Kidney glomerular epithelial cell (primary cell): Measurements from ENCODE around the gene TLR4.

Experiments
- DNase-seq: peaks from one replicate; lab custom pipeline; 2025; lab: John Stamatoyannopoulos, UW

The TLR4 gene

GRCh38 chr9:117704024-117704575 lies at the start of gene TLR4:
Gene TLR4 (plus strand): TSS chr9:117704403. CDS start chr9:117704473, 70 bp downstream.
- peak; percentile 85 for DNase-seq

DNA sequence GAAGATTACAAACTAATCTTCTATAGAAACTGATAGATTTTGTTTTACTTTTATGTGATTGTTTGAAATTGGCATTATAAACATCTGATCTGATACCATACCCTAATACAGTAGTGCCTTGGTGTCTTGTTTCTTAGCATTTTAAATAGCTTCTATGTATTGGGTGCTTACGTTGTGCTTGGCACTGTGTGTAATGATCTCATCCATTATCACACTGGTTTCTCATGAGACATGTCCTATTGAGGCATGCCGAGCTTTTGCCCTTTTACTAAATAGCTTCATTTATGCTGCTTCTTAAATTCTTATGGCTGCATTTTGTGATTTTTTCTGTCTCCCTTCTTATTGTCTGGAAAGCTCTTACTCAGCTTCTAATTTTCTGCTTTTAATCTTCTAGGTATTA lies 48.2 kb upstream of the TLR4 start:
- DNase-seq, result no peak

- DNase-seq, result no peak
Observed at GRCh38 chr9:117662651-117663050, 41.6 kb upstream of the TLR4 start.

- DNase-seq, result no peak
Observed at GRCh38 chr9:117664419-117664818, 39.8 kb upstream of the TLR4 start.

DNA sequence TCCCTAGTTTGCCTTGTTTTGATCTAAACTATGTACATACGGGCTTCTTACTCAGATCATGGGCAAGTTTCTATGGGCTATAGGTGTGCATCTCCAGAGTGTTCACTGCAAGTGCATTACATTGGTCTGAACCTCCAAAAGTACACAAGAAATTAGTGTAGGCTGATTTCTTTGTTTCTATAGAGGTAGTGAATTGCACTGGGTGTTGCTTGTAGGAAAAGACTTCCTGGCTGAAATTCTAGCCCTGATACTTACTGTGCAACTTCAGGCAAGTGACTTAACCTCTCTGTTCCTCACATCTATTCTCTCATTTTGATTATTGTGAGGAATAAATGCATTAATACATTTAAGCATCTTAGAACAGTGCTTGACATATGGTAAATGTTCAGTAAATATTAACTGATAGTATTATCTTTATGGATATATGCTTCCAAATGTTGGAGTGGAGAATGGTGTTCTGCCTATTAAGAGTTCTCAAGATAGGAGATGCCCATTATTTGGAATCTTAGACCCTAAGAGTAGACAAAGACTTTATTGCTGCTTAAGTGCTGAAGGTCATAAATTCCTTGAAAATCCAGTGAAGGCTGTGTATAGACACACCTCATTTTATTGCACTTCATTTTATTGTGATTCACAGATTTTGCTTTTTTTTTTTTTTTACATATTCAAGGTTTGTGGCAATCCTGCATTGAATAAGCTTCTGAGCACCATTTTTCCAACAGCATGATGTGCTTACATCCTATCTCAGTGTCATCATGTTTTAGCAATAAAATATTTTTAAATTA lies 38.4 kb upstream of the TLR4 start:
- no peak for DNase-seq

- DNase-seq, result no peak
Observed at GRCh38 chr9:117671468-117671867, 32.7 kb upstream of the TLR4 start.

DNA sequence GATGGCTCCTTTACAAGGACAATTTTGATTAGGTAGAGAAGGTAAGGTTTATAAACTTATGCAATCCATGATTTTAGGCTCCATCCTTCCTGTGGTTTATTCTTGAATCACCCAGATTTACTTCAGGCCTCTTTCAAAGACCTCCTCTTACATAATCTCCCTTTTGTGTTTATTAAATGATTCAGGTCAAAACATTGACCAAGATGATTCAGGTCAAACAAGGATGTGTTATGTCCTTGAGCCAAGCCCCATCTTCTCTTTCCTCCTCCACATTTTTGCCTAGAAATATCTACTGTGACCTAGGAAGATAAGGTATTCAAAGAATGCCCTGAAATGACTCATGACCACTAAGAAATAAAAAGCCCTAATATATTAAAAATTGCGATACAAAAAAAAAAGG lies 31.8 kb upstream of the TLR4 start:
- DNase-seq, result peak; percentile 74

DNA sequence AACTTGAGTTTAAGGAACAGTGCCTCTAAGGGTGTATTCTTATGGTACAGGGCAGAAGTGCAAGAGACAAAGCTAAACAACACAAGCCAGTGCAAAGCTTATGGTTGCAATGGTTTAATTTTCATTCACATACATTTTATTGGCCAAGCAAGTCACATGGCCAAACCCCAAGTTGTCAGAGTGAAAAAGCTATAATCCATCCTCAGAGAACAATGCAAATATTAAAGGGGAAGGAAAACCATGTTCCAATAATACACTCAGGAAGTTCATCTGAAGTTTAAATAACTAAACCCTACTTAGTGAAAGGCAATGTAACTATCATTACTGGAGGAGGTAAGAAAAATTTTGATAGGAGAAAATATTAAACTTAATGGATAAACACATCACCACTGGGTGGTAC lies 26.6 kb upstream of the TLR4 start:
- DNase-seq, result no peak

GRCh38 chr9:117678871-117679270 lies 25.3 kb upstream of the TLR4 start:
- peak; percentile 32 for DNase-seq

GRCh38 chr9:117679416-117679815 lies 24.8 kb upstream of the TLR4 start:
- no peak for DNase-seq

DNA sequence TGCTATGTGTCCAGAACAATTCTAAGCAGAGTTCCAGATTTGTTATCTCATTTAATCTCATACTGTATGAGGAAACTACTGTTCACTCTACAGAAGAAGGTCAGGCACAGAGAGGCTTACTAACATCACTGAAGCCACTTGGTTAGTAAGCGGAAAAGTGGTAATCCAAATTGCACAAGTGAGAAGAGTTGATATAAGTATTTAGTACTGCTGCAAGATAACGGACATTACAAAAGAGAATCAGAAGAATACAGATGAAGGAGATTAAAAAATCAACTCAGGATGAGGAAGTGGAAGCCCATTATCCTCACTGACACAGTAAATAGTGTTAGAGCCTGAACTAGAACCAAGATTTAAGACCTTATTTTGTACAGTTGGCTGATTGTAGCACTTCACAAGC lies 22.3 kb upstream of the TLR4 start:
- no peak for DNase-seq

GRCh38 chr9:117682955-117683710 lies 21.1 kb upstream of the TLR4 start:
- no peak for DNase-seq

- no peak for DNase-seq
Observed at GRCh38 chr9:117687532-117687931, 16.7 kb upstream of the TLR4 start.

DNA sequence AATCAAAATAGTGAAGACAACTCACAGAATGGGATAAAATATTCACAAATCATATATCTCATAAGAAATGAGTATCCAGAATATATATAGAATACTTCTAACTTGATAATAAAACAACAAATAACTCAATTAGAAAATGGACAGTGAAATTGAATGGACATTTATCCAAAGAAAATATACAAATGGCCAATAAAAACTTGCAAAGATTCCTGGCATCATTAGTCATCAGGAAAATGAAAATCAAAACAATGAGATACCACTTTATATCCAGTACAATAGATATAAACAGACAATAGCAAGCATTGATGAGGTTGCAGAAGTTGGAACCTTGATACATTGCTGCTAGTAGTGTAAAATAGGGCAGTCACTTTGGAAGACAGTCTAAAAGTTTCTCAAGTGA lies 12.8 kb upstream of the TLR4 start:
- DNase-seq, result no peak

GRCh38 chr9:117696154-117696553 lies 8.0 kb upstream of the TLR4 start:
- DNase-seq, result no peak

- DNase-seq, result no peak
Observed at GRCh38 chr9:117697046-117697445, 7.2 kb upstream of the TLR4 start.

DNA sequence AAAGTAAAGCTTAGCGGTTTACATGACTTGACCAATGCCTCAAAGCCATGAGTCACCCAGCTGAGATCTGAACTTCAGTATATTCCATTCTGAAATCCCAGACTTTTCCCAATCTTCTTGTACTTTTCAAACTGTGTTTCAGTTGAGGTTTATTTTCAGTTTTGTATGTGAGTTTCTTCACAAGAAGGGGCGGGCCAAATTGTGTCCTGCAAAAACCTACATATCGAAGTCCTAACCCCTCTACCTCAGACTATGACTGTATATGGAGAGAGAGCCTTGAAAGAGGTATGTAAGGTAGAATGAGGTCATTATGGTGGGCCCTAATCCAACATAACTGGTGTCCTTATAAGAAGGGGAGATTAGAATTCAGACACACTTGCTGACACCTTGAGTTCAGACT lies 666 bp upstream of the TLR4 start:
- no peak for DNase-seq

DNA sequence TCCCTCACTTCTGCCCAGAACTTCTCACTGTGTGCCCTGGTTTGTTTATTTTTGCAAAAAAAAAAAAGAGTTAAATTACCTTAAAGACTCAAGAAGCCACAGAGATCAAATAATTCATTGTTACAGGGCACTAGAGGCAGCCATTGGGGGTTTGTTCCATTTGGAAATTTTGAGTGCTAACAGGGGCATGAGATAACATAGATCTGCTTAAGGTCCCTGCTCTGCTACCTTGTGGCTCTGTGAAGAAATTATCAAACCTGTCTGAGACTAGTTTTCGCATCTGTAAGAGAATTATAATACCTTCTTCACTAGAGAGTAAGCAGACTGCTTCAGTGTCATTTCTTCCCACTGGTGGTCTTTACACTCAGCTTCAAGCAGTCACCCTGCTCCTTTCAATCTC lies 394 bp downstream of the TLR4 start:
- no peak for DNase-seq

DNA sequence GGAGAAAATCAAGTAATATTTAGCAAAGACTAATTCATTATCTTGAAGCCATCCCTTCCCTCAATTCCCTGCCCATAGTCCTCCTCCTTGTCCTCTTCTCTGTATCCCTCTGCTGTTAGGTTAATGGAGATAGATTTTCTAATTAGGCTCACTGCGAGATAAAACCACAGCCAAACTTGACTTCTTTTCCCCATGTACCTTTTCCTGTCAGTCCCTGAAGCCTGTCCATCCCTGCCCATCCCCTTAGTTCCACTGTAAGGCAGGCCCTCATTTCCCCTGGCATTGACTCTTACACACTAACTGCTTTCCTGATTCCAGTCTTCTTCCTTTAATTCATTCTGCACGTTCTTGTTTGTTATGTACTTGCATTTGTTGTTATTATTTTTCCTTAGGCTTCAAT lies 1.2 kb downstream of the TLR4 start:
- no peak for DNase-seq

DNA sequence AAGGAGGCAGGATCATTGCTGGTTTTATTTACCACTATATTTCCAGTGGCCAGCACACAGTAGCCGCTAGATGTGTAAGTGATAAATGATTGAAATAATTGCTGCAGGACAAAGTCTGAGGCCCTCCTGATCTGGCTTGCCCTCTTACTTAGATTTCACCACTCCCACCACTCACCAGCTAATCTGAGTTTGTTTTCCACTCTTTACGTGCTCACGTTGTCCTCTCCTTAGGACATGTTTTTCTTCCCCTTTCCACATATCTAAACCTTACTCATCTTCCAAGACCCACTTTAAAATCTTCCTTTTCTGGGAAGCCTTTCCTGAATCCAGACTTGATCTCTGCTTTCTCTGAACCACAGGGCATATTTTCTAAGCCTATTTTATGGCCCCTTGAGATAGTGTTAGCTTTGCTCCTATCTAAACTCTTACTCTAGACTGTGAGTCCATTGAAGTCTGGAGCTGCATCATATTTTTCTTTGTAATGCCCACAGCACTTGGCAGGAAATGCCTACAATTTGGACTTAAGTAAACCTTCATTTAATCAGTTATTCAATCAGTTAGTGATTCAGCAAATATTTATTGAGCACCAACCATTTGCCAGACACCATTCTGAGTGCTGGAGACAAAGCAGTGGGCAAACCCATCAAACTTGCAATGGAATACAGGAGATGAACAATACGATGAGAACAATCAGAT lies 2.4 kb downstream of the TLR4 start:
- no peak for DNase-seq

GRCh38 chr9:117707561-117707960 lies 3.4 kb downstream of the TLR4 start:
- no peak for DNase-seq

DNA sequence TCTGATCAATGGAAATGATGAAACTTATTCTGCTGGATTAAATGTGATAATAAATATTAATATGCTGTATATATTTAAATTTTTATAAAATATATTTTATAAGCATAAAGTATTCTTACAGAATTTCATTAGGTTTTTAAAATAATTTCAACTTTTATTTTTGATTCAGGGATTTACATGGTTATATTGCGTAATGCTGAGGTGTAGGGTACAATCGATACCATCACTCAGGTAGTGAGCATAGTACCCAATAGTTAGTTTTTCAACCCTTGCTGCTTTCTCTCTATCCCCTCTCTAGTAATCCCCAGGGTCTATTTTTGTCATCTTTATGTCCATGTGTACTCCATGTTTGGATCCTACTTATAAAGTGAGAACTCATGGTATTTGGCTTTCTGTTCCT lies 5.7 kb downstream of the TLR4 start:
- DNase-seq, result no peak

GRCh38 chr9:117714282-117714681 lies 10.1 kb downstream of the TLR4 start:
- no peak for DNase-seq
